H1 (cell line): ENCODE data around the gene FHDC1. TPM values are rescaled to one million over a fixed set of nuclear protein-coding genes. Genes with fewer than 3 reads are reported as not detected.

ENCODE experiments used
- CBX8 ChIP-seq: fragments of 300-800, 300-1000 bp; sonication (generic); IDR thresholded peaks from 2 replicates; pipeline ENCODE4 v1.7.1; 2016; ENCODE audit warnings: low read depth, low read length, borderline replicate concordance
- EP300 ChIP-seq, 2 experiments: IDR thresholded peaks; 1 replicate in 1 of 2; 2 replicates in 1 of 2; pipeline ENCODE4 v1.6.1; 2011 to 2012; ENCODE audit warnings: low read depth in 2 of 2, low read length in 2 of 2, mild to moderate bottlenecking in 2 of 2, borderline replicate concordance in 1 of 2, inconsistent platforms in 1 of 2, moderate library complexity in 1 of 2
- FOSL1 ChIP-seq: IDR thresholded peaks from 2 replicates; pipeline ENCODE4 v1.6.1; 2011; ENCODE audit warnings: mild to moderate bottlenecking, low read depth, low read length, moderate library complexity; ENCODE audit not compliant: insufficient read depth
- HDAC6 ChIP-seq: IDR thresholded peaks from one replicate; pipeline ENCODE4 v1.7.1; 2012; ENCODE audit warnings: low read depth, mild to moderate bottlenecking, inconsistent platforms, low read length, moderate library complexity
- RXRA ChIP-seq: IDR thresholded peaks from 2 replicates; pipeline ENCODE4 v1.6.1; 2011; ENCODE audit warnings: low read depth, mild to moderate bottlenecking, low read length, moderate library complexity; ENCODE audit not compliant: insufficient read depth
- TAF7 ChIP-seq: optimal IDR thresholded peaks from 2 replicates; pipeline ENCODE3; 2011; ENCODE audit warnings: low read depth, mild to moderate bottlenecking, inconsistent platforms, low read length, moderate library complexity, borderline replicate concordance
- TBP ChIP-seq: IDR thresholded peaks from 2 replicates; pipeline ENCODE4 v1.6.1; 2011; ENCODE audit warnings: low read depth, low read length, improper control_type of control experiment
- polyA plus RNA-seq, 7 experiments: library from polyadenylated mRNA; depleted of rRNA in 3 of 7; stranded (reverse) in 5 of 7; unstranded in 2 of 7; fragments of >200 nt in 5 of 7; fragments of 200-250 nt in 2 of 7; gene quantifications; 1 replicate in 5 of 7; 2 replicates in 1 of 7; 4 replicates in 1 of 7; pipeline versions ENCODE4 v1.2.1 to v1.2.3, GENCODE V29; 2011 to 2013; ENCODE audit warnings: missing spikeins in 2 of 7, mixed read lengths in 2 of 7
- total RNA-seq: library from RNA; stranded (reverse); fragmentation: NEBNext Ultra II Directional; extraction: Animal tissue kit (Norgen Biotek cat#: 25700); gene quantifications from 2 replicates; pipeline ENCODE4 v1.2.1, GENCODE V29; 2021
- TF ChIP-seq, protein P1 (sequence below): fragments of 300-600 bp; sonication (generic); IDR thresholded peaks from 2 replicates; pipeline ENCODE4 v1.7.1; 2012; ENCODE audit warnings: low read length, moderate library complexity, mild to moderate bottlenecking, inconsistent platforms; ENCODE audit not compliant: insufficient replicate concordance
- TF ChIP-seq, protein P2 (sequence below): IDR thresholded peaks from 2 replicates; pipeline ENCODE4 v1.6.1; 2012; ENCODE audit warnings: inconsistent platforms

Gene FHDC1
- total and polyA plus RNA-seq, 2 of the 8 experiments (the other 6 are each of a cell fraction or from before 2014, with no cell fraction given) = 6.4 to 28.6 TPM

DNA sequence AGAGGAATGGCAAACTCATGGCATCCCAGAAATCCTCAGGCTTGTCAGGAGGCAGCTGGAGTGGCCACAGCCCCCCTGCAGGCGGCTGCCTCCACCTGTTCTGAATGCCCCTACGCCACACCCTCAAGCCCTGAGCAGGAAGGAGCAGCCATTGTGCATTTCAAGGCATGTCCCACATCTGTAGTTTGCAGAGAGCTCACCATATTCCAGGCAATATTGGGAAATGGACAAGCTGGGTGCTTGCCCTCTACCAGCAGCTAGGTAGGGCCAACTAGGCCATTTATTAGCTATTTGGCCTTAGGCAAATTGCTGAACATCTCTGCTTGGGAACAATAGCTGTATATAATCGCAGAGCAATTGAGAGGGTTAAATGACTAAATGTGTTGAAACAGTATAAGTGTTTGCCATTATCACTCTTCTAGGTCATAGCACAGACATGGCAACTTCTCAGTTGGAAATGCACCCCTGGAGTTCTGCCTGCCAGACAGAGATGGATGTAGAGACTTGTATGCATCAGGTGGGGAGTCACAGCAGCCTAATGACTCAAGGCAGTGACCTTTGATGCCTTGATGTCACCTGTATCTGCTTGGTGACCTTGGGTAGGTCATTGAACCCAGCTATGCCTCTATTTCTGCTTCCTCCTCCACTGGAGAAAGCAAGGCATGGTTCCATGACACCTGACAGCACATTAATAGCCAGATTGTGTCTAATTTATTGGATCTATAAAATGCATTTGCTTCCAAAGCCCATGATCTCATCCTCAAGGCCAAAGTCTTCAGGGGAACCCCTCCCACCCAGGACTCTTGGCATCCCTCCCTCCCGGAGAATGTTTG, 52.8 kb downstream of the FHDC1 start (continued):
- TF ChIP-seq, protein P1, sequence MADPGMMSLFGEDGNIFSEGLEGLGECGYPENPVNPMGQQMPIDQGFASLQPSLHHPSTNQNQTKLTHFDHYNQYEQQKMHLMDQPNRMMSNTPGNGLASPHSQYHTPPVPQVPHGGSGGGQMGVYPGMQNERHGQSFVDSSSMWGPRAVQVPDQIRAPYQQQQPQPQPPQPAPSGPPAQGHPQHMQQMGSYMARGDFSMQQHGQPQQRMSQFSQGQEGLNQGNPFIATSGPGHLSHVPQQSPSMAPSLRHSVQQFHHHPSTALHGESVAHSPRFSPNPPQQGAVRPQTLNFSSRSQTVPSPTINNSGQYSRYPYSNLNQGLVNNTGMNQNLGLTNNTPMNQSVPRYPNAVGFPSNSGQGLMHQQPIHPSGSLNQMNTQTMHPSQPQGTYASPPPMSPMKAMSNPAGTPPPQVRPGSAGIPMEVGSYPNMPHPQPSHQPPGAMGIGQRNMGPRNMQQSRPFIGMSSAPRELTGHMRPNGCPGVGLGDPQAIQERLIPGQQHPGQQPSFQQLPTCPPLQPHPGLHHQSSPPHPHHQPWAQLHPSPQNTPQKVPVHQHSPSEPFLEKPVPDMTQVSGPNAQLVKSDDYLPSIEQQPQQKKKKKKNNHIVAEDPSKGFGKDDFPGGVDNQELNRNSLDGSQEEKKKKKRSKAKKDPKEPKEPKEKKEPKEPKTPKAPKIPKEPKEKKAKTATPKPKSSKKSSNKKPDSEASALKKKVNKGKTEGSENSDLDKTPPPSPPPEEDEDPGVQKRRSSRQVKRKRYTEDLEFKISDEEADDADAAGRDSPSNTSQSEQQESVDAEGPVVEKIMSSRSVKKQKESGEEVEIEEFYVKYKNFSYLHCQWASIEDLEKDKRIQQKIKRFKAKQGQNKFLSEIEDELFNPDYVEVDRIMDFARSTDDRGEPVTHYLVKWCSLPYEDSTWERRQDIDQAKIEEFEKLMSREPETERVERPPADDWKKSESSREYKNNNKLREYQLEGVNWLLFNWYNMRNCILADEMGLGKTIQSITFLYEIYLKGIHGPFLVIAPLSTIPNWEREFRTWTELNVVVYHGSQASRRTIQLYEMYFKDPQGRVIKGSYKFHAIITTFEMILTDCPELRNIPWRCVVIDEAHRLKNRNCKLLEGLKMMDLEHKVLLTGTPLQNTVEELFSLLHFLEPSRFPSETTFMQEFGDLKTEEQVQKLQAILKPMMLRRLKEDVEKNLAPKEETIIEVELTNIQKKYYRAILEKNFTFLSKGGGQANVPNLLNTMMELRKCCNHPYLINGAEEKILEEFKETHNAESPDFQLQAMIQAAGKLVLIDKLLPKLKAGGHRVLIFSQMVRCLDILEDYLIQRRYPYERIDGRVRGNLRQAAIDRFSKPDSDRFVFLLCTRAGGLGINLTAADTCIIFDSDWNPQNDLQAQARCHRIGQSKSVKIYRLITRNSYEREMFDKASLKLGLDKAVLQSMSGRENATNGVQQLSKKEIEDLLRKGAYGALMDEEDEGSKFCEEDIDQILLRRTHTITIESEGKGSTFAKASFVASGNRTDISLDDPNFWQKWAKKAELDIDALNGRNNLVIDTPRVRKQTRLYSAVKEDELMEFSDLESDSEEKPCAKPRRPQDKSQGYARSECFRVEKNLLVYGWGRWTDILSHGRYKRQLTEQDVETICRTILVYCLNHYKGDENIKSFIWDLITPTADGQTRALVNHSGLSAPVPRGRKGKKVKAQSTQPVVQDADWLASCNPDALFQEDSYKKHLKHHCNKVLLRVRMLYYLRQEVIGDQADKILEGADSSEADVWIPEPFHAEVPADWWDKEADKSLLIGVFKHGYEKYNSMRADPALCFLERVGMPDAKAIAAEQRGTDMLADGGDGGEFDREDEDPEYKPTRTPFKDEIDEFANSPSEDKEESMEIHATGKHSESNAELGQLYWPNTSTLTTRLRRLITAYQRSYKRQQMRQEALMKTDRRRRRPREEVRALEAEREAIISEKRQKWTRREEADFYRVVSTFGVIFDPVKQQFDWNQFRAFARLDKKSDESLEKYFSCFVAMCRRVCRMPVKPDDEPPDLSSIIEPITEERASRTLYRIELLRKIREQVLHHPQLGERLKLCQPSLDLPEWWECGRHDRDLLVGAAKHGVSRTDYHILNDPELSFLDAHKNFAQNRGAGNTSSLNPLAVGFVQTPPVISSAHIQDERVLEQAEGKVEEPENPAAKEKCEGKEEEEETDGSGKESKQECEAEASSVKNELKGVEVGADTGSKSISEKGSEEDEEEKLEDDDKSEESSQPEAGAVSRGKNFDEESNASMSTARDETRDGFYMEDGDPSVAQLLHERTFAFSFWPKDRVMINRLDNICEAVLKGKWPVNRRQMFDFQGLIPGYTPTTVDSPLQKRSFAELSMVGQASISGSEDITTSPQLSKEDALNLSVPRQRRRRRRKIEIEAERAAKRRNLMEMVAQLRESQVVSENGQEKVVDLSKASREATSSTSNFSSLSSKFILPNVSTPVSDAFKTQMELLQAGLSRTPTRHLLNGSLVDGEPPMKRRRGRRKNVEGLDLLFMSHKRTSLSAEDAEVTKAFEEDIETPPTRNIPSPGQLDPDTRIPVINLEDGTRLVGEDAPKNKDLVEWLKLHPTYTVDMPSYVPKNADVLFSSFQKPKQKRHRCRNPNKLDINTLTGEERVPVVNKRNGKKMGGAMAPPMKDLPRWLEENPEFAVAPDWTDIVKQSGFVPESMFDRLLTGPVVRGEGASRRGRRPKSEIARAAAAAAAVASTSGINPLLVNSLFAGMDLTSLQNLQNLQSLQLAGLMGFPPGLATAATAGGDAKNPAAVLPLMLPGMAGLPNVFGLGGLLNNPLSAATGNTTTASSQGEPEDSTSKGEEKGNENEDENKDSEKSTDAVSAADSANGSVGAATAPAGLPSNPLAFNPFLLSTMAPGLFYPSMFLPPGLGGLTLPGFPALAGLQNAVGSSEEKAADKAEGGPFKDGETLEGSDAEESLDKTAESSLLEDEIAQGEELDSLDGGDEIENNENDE = no peak
- no peak for TF ChIP-seq TAF7
- no peak for TF ChIP-seq RXRA
- TF ChIP-seq FOSL1 = no peak
- TF ChIP-seq TBP = no peak
- no peak for TF ChIP-seq EP300 (IDR thresholded peaks at IDR 0.05; ENCODE audit: borderline replicate concordance in 1 of 2, low read depth in 2 of 2, low read length in 2 of 2)
- TF ChIP-seq, protein P2, sequence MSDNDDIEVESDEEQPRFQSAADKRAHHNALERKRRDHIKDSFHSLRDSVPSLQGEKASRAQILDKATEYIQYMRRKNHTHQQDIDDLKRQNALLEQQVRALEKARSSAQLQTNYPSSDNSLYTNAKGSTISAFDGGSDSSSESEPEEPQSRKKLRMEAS = no peak
- TF ChIP-seq HDAC6 = no peak
- TF ChIP-seq CBX8 = no peak
